GM19193 (cell line): ENCODE data around the gene COQ5.

Experiments used
- POLR2A ChIP-seq: IDR thresholded peaks from 4 replicates; pipeline ENCODE4 v1.6.1; 2011; ENCODE audit not compliant: insufficient read depth, insufficient read length; ENCODE audit errors: extremely low read depth

The COQ5 gene

DNA sequence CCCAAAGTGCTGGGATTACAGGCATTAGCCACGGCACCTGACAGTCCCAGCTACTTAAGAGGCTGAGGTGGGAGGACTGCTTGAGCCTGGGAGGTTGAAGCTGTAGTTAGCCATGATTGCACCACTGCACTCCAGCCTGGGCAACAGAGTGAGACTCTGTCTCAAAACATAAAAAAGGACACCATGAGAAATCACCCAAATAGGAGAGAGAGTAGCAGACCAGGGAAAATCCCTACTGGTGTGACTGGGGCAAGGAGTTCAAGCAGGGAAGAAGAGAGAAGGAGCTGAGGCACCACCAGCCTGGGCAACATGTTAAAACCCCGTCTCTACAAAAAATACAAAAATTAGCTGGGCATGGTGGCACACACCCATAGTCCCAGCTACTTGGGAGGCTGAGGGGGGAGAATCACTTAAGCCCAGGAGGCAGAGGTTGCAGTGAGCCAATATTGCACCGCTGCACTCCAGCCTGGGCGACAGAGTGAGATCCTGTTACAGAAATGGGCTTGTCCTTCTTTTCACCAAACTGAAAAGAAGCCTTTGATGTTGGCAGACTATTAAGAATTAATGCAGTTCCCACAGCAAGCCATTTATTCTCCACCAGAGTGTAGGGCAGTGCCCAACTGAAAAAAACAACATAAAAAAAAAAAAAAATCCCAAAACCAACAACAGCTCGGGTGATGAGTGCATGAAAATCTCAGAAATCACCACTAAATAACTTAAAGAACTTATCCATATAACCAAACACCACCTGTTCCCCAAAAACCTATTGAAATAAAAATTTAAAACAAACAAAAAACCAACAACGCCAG is 54.9 kb downstream of the COQ5 start:
- no peak for TF ChIP-seq POLR2A

DNA sequence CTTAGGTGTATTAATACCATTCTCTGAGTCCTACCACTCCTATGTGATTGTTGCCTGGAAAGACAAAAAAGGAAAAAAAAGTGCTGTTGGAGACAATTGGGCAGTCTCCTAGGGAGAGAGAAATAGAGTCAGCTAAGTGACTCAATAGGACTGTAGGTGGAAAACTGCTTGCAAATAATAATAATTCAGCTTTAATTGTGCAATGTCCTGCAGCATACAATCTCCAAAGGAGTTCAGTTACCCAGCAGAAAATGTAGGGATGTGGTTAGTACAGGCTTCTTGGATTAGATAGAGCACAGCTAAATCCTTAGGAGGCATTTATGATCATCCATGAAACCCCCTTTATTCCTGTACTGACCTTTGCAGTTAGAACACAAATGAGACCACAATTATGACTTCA is 56.4 kb downstream of the COQ5 start:
- TF ChIP-seq POLR2A: no peak

DNA sequence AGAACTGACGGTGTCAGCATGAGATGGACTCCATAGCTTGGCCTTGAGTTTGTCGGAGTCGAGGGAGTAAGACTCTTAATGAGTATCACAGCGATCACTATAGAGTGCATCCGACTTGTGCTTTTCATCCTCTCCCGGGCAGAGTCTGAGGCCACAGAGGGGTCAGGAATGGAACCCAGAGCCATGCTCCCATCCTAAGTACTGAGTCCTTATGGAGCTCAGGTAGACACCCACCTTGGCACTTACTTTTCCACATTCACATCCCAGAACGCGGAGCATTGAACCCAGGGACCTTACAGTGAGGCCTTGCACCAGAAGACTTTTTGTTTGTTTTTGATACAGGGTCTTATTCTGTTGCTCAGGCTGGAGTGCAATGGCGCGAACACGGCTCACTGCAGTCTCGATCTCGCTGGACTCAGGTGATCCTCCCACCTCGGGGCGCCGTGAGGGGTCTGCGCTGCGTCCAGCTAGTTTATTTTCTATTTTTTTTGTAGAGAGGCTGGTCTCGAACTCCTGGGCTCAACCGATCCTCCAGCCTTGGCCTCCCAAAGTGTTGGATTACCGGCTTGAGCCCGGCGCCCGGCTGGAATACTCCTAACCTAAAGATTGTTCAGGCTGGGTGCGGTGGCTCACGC is 58.7 kb downstream of the COQ5 start:
- TF ChIP-seq POLR2A: no peak

DNA sequence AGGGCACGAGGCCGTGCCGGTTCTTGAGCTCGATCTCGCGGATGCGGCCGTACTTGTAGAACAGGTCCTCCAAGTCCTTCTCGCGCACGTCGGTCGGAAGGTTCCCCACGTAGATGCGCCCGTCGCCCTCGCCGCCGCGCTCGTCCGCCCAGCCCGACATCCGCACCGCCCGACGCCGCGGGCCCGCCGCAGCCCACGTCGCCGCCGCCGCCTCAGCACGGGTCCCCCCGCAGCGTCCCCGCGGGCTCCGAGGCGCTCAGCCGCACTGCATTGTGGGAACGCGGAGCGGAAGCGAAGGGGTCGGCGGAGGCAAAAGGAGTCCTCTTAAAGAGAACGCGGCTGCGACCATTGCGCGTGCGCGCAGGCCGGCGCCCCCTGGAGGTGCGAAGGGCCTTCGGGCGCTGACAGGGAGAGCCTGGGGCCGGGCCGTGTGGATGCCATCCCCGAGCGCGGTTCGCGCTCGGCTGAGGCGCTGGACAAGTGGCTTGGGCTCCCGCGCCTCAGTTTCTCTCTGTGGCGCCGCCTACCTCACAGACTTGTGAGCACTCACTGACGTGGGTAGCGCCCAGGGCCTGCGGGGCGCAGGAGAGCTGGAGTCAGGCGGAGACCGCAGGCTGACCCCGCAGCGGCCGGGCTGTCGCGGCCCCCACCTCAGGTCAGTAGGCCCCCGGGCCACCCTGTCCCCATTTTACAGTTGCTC is 59.4 kb downstream of the COQ5 start, which contains the start of gene SRSF9:
Gene SRSF9 (minus strand): TSS at position 299 of the 700 bp plus-strand sequence. CDS start 139 bp downstream, at position 160.
- peak; percentile 94 for TF ChIP-seq POLR2A

DNA sequence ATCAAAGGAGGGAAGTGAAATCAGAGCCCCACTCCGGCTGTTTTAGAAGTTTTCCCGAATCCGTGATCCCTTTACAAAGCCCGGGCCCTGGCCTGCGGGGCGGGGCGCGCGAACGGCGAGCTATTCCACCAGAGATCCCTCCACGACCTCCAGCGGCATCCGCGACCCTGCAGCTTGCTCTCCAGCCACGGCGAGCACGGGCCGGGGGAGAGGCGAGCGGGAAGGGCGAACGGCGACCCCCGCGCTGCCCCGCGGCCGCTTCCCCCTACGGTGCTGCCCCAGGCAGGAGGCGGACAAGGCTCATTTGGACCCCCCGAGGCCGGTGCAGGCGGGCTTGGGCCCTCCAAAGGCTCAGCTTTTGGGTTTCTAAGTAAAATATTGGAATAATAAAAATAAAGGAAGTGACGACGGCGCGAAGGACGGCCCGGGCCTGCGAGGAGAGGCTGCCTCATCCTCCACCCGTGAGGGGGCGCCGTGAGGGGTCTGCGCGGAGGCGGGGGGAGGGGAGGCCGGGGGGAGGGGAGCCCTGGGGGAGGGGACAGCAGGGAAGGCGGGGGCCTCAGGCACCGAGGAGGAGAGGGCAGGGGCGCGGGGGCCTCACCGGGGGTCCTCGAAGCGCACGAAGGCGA is 60.0 kb downstream of the COQ5 start:
- no peak for TF ChIP-seq POLR2A

DNA sequence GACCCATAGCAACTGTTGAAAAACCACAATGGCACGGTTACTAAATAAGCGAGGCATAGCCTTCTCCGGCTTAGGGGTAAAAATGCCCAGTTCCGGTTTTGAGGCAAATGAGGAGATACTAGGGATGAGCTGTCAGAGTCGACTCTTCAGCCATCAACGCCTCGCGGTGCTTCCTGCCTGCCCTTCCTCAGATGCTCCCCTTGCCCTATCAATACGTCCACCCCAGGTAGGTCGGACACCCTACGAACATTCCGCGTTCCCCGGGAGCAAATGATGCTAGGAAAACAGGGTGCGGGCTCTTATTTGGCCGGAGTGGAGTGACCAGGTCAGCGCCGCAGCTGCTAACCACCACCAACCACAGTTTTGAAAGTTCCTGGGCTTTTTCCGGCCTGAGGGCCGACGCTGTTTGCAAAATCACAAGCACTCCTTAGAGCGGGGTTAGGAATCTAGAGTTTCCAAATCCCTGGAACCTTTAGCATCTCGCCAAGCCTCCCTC is 60.6 kb downstream of the COQ5 start:
- no peak for TF ChIP-seq POLR2A

DNA sequence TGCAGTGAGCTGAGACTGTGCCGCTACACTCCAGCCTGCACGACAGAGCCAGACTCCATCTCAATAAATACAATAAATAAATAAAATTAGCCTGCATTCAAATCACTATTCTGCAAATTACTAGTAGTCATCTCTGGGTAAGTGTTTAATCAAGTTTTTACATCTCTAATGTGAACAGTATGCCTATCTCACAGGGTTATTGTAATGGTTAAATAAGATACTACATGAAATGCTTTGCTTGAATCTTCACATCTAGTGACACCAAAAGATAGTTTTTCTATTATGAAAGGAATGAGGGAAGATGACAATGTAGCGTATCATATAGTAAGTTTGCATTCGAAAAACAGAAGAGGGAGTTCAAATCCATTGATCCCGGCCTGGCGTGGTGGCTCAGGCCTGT is 61.5 kb downstream of the COQ5 start:
- TF ChIP-seq POLR2A: no peak

DNA sequence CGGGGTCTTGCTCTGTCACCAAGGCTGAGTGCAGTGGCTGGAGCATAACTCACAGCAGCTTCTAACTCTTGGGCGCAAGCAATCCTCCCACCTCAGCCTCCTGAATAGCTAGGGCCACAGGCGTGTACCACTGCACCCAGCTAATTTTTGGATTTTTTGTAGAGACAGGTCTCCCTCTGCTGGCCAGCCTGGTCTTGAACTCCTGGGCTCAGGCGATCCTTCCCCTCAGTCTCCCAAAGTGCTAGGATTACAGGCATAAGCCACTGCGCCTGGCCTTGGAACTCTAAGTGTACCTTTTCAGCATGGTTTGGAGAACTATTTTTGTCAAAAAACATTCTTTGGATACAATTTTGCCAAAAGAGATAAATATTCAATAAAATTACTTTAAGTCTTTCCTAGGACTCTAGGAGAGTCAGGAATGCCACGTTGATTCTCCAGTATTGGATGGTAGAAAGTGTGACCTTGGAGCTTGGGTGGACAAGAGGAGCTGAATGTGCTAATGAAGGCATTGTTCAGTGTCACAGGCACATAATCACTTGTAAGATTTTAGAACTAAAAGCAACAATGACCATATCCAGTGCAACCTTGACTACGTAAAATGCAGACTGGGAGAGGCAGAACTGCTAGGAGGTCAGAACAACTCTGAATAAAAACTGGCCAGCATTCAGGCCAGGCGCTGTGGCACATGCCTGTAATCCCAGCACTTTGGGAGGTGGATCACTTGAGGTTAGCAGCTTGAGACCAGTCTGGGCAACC is 62.2 kb downstream of the COQ5 start:
- TF ChIP-seq POLR2A: no peak

DNA sequence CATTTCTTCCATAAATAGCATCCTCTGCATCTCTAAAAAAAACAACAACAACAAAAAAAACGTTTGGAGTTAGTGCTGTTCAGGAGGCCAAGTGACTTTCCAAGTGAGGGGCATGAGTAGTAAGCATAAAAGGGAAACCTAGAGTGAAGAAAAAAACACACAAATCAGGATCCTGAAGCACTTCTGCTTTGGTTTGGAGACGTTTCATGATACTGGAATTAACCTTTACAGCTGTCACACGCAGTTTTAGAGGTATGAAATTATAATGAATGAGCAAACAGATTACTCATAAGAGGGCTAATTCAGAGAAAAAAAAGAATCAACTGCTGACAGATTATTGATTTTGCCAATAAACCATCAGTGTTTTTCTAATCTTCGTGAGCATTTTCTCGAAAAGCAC is 63.2 kb downstream of the COQ5 start:
- TF ChIP-seq POLR2A: no peak

DNA sequence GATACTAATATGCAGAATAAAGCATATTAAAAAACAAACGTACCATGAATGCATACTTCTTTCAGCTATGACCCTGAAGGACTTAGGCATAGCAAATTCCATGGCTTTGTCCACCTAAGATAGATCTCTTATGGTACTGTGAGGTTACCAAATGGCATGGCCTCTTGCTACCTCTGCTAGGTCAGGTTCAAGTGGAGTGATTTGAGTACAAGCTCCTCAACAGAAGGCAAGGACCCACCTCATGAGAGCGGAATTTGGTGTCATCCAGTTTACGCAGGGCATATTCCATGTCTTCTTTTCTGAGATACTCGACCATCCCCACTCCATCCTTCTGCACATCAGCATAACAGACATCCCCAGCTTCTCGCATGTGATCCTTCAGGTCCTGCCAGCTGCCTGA is 65.2 kb downstream of the COQ5 start:
- peak; percentile 25 for TF ChIP-seq POLR2A

DNA sequence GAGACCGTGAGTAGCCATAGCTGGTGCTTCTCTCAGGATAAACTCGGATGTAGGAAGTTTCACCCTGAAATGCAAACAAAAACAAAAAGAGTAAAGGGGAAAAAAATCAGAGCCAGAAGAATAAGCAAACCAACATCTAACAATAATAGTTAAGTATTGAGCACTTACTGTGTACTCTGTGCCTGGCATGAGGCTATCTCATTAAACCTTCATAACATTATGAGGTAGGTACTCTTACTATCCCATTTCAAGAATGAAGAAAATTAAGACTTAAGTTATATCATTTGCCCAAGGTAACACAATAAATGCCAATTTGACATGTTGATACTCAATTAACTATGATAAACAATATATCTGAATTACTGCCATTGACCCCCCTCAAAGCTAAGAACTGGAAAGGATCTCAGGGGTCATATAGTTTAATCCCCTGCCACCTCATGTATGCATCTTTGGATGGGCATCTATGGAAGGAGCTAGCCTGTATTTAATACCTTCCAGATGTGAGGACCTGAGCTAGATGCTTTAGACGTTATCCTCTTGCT is 66.8 kb downstream of the COQ5 start:
- TF ChIP-seq POLR2A: no peak

DNA sequence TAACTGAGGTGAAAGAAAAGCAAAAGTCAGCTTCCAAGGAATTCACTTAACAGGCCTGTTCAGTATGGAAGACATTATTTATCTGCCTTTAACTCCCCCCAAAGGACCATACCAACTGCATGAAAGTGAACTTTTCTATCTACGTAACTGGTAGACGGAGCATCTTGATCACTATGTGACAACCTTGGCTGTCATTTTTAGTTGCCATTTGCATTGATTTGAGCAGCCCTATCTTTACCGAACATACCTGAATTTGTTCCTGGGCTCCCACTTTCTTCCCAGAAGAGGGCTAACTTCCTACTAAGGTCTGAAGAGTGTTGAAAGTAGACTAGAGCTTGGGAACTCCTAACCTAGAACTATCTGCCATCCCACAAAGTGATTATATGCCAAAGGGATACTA is 68.8 kb downstream of the COQ5 start:
- TF ChIP-seq POLR2A: no peak

DNA sequence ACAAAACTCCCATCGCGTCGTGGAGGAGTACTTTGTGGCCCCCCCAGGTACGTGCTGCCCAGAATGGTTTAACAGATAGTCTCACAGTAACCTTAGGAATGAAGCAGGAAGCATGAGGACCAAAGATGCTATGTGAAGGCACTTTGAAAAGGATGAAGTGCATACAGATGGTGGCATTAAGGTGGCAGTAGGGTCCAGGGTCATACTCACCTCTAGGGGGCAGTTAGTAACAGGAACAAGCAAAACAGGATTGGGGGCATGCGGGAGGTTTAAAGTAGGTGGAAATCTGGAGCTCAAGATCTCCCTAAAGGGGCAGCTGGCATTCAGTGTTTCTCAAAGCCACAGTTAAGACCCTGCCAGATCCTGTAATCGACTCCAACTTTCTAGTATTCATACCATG is 71.8 kb downstream of the COQ5 start:
- TF ChIP-seq POLR2A: no peak

DNA sequence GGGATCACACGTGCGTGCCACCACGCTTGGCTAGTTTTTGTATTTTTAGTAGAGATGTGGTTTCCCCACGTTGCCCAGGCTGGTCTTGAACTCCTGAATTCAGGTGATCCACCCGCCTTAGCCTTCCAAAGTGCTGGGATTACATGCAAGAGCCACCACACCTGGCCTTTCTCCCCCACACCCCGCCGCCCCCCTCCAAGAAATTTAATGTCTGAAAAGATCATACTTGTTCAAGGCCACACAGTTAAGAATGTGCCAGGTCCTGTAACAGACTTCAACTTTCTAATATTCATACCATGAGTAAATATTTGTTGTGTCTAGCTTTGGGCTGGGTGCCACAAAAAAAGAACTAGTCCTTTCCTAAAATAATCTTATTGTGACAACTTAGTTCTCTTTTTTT is 73.7 kb downstream of the COQ5 start:
- no peak for TF ChIP-seq POLR2A

DNA sequence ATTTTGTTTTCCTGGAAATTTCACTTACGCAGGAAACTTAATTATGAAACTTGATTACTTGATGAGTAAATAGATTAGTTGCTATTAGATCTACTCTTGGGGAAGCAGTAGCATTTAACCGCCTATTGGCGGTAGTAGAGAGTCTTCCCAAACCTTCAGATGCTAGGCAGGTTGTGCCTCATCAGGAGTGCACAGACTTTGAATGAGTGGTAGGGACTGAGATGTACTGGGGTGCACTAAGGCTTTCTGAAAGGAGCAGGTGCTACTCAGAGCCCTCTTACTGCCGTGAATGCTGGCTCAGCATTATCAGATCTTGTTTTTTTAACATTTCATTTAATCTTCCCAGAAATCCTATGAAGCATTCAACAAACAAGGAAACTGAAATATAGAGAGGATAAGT is 75.0 kb downstream of the COQ5 start:
- no peak for TF ChIP-seq POLR2A
